ENCODE results near the gene CDK13. TPM values are rescaled to one million over a fixed set of nuclear protein-coding genes. Genes with fewer than 3 reads are reported as not detected.
A peak's percentile ranks its signal among the peaks of the same experiment; 100 is the strongest.
"Not testable (repeated sequence)": the region's sequence is repeated elsewhere in the genome, so short reads cannot be mapped to it uniquely, and the experiment has no call there.

Gene CDK13
- polyA plus RNA-seq, 2 donors = 17.1 to 23.4 TPM

- H3K4me3 ChIP-seq (ENCODE audit: low read depth in 1 of 2, low read length in 2 of 2) = no peak overlapping the region
- H3K27me3 ChIP-seq (ENCODE audit: control insufficient read depth in 1 of 2, insufficient read depth in 2 of 2, low read length in 2 of 2) = no peaks in the 10 kb centered on the region
- no peak overlapping the region for H3K27ac ChIP-seq (ENCODE audit: low read depth in 2 of 2, low read length in 1 of 2)
- H3K9me3 ChIP-seq (ENCODE audit: control insufficient read depth in 2 of 2, insufficient read depth in 1 of 2, low read depth in 1 of 2, low read length in 1 of 2) = no peaks in the 10 kb centered on the region
- WGBS, 2 donors = 68 to 93% methylated on average over 2 of the region's 2 CpGs
- no peaks in the 10 kb centered on the region for H3K36me3 ChIP-seq (ENCODE audit: control insufficient read depth in 2 of 2, insufficient read depth in 2 of 2, low read length in 1 of 2)
- H3K4me1 ChIP-seq (ENCODE audit: control insufficient read depth in 2 of 2, insufficient read depth in 2 of 2, low read length in 1 of 2) = no peaks in the 10 kb centered on the region
Measured at GRCh38 chr7:40102897-40103296, 152.8 kb downstream of the CDK13 start.

DNA sequence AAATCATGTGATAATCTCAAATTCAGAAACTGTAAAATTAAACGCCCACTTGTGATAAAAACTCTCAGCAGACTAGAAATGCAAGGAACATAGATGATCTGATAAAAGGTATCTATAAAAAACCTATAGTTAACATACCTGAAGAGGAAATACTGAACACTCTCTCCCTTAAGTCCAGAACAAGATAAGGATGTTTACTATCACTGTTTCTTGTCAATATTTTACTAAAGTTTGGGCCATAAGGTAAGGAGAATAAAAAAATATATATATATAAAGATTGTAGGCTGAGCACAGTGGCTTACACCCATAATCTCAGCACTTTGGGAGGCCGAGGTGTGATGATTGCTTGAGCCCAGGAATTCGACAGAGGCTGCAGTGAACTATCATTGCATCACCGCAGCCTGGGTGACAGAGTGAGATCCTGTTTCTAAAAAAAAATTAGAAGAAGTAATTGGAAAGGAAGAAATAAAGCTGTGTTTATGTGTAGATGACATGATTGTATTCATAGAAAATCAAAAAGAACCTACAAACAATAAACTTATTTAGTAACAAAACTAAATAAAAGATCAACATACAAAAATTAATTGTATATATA is 155.9 kb downstream of the CDK13 start:
- no peaks in the 10 kb centered on the region for H3K4me1 ChIP-seq (ENCODE audit: control insufficient read depth in 2 of 2, insufficient read depth in 2 of 2, low read length in 1 of 2)
- H3K36me3 ChIP-seq (ENCODE audit: control insufficient read depth in 2 of 2, insufficient read depth in 2 of 2, low read length in 1 of 2) = no peaks in the 10 kb centered on the region
- no peaks in the 10 kb centered on the region for H3K9me3 ChIP-seq (ENCODE audit: control insufficient read depth in 2 of 2, insufficient read depth in 1 of 2, low read depth in 1 of 2, low read length in 1 of 2)
- H3K27me3 ChIP-seq (ENCODE audit: control insufficient read depth in 1 of 2, insufficient read depth in 2 of 2, low read length in 2 of 2) = no peaks in the 10 kb centered on the region
- H3K4me3 ChIP-seq (ENCODE audit: low read depth in 1 of 2, low read length in 2 of 2) = no peak overlapping the region
- 57 to 78% methylated on average over 4 of the region's 4 CpGs for WGBS, 2 donors
- no peak overlapping the region for H3K27ac ChIP-seq (ENCODE audit: low read depth in 2 of 2, low read length in 1 of 2)

DNA sequence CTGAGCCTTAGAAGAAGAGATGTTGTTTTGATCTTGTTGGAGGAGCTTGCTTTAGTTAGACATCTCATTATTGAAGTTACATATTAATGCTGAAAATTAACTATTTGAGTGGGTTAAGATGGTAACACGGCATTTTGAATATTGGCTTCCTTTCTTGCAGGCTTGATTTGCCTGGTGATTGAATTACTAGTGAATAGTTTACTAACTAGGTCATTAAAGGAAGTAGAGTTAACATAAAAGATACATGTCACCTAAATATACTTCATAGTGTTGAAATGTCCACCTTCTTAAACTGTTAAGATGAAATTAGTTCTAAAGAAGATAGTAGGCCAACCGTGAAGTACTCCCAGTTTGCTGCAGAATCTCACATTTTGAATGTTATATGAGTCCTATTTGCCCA is 165.9 kb downstream of the CDK13 start:
- no peaks in the 10 kb centered on the region for H3K27me3 ChIP-seq (ENCODE audit: control insufficient read depth in 1 of 2, insufficient read depth in 2 of 2, low read length in 2 of 2)
- WGBS, 2 donors = 91 to 95% methylated on average over 2 of the region's 2 CpGs
- no peaks in the 10 kb centered on the region for H3K36me3 ChIP-seq (ENCODE audit: control insufficient read depth in 2 of 2, insufficient read depth in 2 of 2, low read length in 1 of 2)
- H3K4me3 ChIP-seq (ENCODE audit: low read depth in 1 of 2, low read length in 2 of 2) = no peak overlapping the region
- H3K9me3 ChIP-seq (ENCODE audit: control insufficient read depth in 2 of 2, insufficient read depth in 1 of 2, low read depth in 1 of 2, low read length in 1 of 2) = no peaks in the 10 kb centered on the region
- no peak overlapping the region for H3K27ac ChIP-seq (ENCODE audit: low read depth in 2 of 2, low read length in 1 of 2)
- H3K4me1 ChIP-seq (ENCODE audit: control insufficient read depth in 2 of 2, insufficient read depth in 2 of 2, low read length in 1 of 2) = no peaks in the 10 kb centered on the region

GRCh38 chr7:40117199-40117598 is 167.1 kb downstream of the CDK13 start:
- not testable (repeated sequence) for H3K27me3 ChIP-seq (ENCODE audit: control insufficient read depth in 1 of 2, insufficient read depth in 2 of 2, low read length in 2 of 2); H3K9me3 ChIP-seq (ENCODE audit: control insufficient read depth in 2 of 2, insufficient read depth in 1 of 2, low read depth in 1 of 2, low read length in 1 of 2); H3K36me3 ChIP-seq (ENCODE audit: control insufficient read depth in 2 of 2, insufficient read depth in 2 of 2, low read length in 1 of 2); H3K4me3 ChIP-seq (ENCODE audit: low read depth in 1 of 2, low read length in 2 of 2); H3K4me1 ChIP-seq (ENCODE audit: control insufficient read depth in 2 of 2, insufficient read depth in 2 of 2, low read length in 1 of 2)
- H3K27ac ChIP-seq (ENCODE audit: low read depth in 2 of 2, low read length in 1 of 2) = peak overlapping the region in 1 of 2 donors; percentile 59
- 66 to 76% methylated on average over 9 of the region's 9 CpGs for WGBS, 2 donors

DNA sequence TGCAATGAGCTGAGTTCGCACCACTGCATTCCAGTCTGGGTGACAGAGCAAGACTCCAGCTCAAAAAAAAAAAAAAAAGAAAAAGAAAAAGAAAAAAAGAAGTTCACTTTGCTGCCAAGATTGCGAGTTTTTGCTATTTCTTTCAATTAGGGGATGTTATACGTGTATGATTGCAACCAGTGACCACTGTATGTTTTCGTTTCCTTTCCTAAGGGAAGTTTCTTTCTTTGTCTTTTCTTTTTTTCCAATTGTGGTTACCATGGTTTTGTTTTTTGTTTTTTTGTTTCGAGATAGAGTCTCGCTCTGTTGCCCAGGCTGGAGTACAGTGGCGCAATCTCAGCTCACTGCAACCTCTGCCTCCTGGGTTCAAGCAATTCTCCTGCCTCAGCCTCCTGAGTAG is 168.1 kb downstream of the CDK13 start:
- WGBS, 2 donors = 84 to 88% methylated on average over 7 of the region's 7 CpGs
- not testable (repeated sequence) for H3K9me3 ChIP-seq (ENCODE audit: control insufficient read depth in 2 of 2, insufficient read depth in 1 of 2, low read depth in 1 of 2, low read length in 1 of 2); H3K4me3 ChIP-seq (ENCODE audit: low read depth in 1 of 2, low read length in 2 of 2); H3K36me3 ChIP-seq (ENCODE audit: control insufficient read depth in 2 of 2, insufficient read depth in 2 of 2, low read length in 1 of 2); H3K27me3 ChIP-seq (ENCODE audit: control insufficient read depth in 1 of 2, insufficient read depth in 2 of 2, low read length in 2 of 2); H3K4me1 ChIP-seq (ENCODE audit: control insufficient read depth in 2 of 2, insufficient read depth in 2 of 2, low read length in 1 of 2); H3K27ac ChIP-seq (ENCODE audit: low read depth in 2 of 2, low read length in 1 of 2)

DNA sequence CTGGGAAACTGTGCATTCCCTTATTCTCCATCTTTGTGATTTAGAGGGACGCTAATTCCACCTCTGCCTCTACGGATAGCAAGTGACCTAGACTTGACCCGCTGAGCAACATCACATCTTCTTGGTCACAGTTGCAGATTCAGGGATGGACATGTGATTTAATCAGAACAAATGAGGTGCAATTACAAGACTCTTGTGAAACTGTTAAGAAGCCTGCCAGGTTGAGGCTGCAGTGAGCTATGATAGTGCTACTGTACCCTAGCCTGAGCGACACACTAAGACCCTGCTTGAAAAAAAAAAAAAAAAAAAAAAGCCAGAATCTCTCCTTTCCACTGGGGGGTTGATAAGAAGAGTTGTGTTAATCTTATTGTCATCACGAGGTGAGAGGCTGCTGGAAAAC is 170.0 kb downstream of the CDK13 start:
- WGBS, 2 donors = 85 to 92% methylated on average over 5 of the region's 5 CpGs
- Histone ChIP-seq H3K27me3 (ENCODE audit: control insufficient read depth in 1 of 2, insufficient read depth in 2 of 2, low read length in 2 of 2) (no peaks in the 10 kb centered on the region), H3K27ac (ENCODE audit: low read depth in 2 of 2, low read length in 1 of 2) (no peak overlapping the region), H3K36me3 (ENCODE audit: control insufficient read depth in 2 of 2, insufficient read depth in 2 of 2, low read length in 1 of 2) (no peaks in the 10 kb centered on the region), H3K9me3 (ENCODE audit: control insufficient read depth in 2 of 2, insufficient read depth in 1 of 2, low read depth in 1 of 2, low read length in 1 of 2) (no peaks in the 10 kb centered on the region), H3K4me1 (ENCODE audit: control insufficient read depth in 2 of 2, insufficient read depth in 2 of 2, low read length in 1 of 2) (no peaks in the 10 kb centered on the region), H3K4me3 (ENCODE audit: low read depth in 1 of 2, low read length in 2 of 2) (no peak overlapping the region)

DNA sequence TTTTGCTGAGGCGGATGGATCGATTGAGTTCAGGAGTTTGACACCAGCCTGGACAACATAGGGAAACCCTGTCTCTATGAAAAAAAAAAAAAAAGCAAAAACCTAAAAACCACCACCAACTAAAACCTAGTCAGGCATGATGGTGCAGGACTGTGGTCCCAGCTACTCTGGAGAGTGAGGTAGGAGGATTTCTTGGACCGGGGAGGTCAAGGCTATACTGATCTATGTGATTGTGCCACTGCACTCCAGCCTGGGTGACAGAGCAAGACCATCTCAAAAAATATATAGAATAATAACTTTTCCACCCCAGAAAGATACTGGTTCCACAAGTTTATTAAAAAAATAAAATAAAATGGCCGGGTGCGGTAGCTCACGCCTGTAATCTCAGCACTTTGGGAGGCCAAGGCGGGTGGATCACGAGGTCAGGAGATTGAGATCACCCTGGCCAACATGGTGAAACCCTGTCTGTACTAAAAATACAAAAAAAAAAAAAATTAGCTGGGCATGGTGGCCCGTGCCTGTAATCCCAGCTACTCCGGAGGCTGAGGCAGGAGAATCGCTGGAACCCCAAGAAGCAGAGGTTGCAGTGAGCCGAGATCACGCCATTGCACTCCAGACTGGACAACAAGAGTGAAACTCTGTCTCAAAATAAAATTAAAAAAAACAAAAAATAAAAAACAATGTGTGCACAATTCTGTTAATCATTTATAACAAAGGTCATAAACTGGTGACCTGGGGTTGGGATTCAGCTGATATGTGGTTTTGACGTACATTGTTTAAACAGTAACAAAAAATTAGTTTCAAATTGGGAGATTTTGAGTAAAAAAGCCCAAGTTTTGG is 172.3 kb downstream of the CDK13 start:
- not testable (repeated sequence) for H3K4me1 ChIP-seq (ENCODE audit: control insufficient read depth in 2 of 2, insufficient read depth in 2 of 2, low read length in 1 of 2); H3K27me3 ChIP-seq (ENCODE audit: control insufficient read depth in 1 of 2, insufficient read depth in 2 of 2, low read length in 2 of 2)

GRCh38 chr7:40122940-40123254 is 172.8 kb downstream of the CDK13 start:
- no peaks in the 10 kb centered on the region for H3K27me3 ChIP-seq (ENCODE audit: control insufficient read depth in 1 of 2, insufficient read depth in 2 of 2, low read length in 2 of 2)
- H3K9me3 ChIP-seq (ENCODE audit: control insufficient read depth in 2 of 2, insufficient read depth in 1 of 2, low read depth in 1 of 2, low read length in 1 of 2) = no peaks in the 10 kb centered on the region
- WGBS, 2 donors = 97 to 98% methylated on average over 2 of the region's 2 CpGs
- H3K4me3 ChIP-seq (ENCODE audit: low read depth in 1 of 2, low read length in 2 of 2) = no peak overlapping the region
- no peaks in the 10 kb centered on the region for H3K4me1 ChIP-seq (ENCODE audit: control insufficient read depth in 2 of 2, insufficient read depth in 2 of 2, low read length in 1 of 2)
- H3K27ac ChIP-seq (ENCODE audit: low read depth in 2 of 2, low read length in 1 of 2) = no peak overlapping the region
- H3K36me3 ChIP-seq (ENCODE audit: control insufficient read depth in 2 of 2, insufficient read depth in 2 of 2, low read length in 1 of 2) = no peaks in the 10 kb centered on the region

More for the DNA sequence above, 172.3 kb downstream of the CDK13 start:
- H3K9me3 ChIP-seq (ENCODE audit: control insufficient read depth in 2 of 2, insufficient read depth in 1 of 2, low read depth in 1 of 2, low read length in 1 of 2); H3K27ac ChIP-seq (ENCODE audit: low read depth in 2 of 2, low read length in 1 of 2); H3K36me3 ChIP-seq (ENCODE audit: control insufficient read depth in 2 of 2, insufficient read depth in 2 of 2, low read length in 1 of 2); H3K4me3 ChIP-seq (ENCODE audit: low read depth in 1 of 2, low read length in 2 of 2): not testable (repeated sequence)
- 89 to 96% methylated on average over 14 of the region's 14 CpGs for WGBS, 2 donors

- 1% methylated on average over 34 to 36 of the region's 36 CpGs for WGBS, 2 donors
- Histone ChIP-seq H3K36me3 (ENCODE audit: control insufficient read depth in 2 of 2, insufficient read depth in 2 of 2, low read length in 1 of 2) (no peaks in the 10 kb centered on the region), H3K27ac (ENCODE audit: low read depth in 2 of 2, low read length in 1 of 2) (peak overlapping the region; percentile 90 to 95), H3K9me3 (ENCODE audit: control insufficient read depth in 2 of 2, insufficient read depth in 1 of 2, low read depth in 1 of 2, low read length in 1 of 2) (no peaks in the 10 kb centered on the region), H3K4me1 (ENCODE audit: control insufficient read depth in 2 of 2, insufficient read depth in 2 of 2, low read length in 1 of 2) (no peaks in the 10 kb centered on the region), H3K4me3 (ENCODE audit: low read depth in 1 of 2, low read length in 2 of 2) (peak overlapping the region; percentile 92 to 99), H3K27me3 (ENCODE audit: control insufficient read depth in 1 of 2, insufficient read depth in 2 of 2, low read length in 2 of 2) (no peaks in the 10 kb centered on the region)
Measured at GRCh38 chr7:40133561-40134427, 183.7 kb downstream of the CDK13 start.

Measured in esophagus (tissue), 2 donors.